H1 (cell line): ENCODE data around the gene TRMT61B. TPM values are rescaled to one million over a fixed set of nuclear protein-coding genes. Genes with fewer than 3 reads are reported as not detected.

ENCODE experiments used
- CTCF ChIA-PET: fragments of 300-600 bp; sonication (Branson Sonifier 250); formaldehyde crosslinking; loops from one replicate; lab custom pipeline; 2021; ENCODE audit not compliant: partially characterized antibody; lab: Charles Lee
- POLR2A ChIA-PET: fragments of 300-600 bp; sonication (Branson Sonifier 250); formaldehyde crosslinking; loops from one replicate; lab custom pipeline; 2021; ENCODE audit warnings: inconsistent platforms; ENCODE audit not compliant: partially characterized antibody; lab: Charles Lee
- DNase-seq, 2 experiments: peaks; one replicate each; pipeline versions ENCODE4 v3.0.0 to v3.0.0-alpha.2; 2010 to 2022; ENCODE audit warnings: low spot score in 2 of 2, low read depth in 1 of 2, mixed read lengths in 1 of 2
- FAIRE-seq: peaks from 2 replicates; lab custom pipeline; 2011; peaks lifted over from hg19 to GRCh38; lab: Jason Lieb, UNC
- H2AFZ ChIP-seq: 2 replicates; pipeline ENCODE4 v1.8.1; 2012; ENCODE audit warnings: low read length, inconsistent platforms
- H2AK5ac ChIP-seq: 2 replicates; pipeline ENCODE4 v1.6.1; 2013; ENCODE audit warnings: low read depth, low read length
- H2BK120ac ChIP-seq: replicated peaks from 2 replicates; pipeline ENCODE3; 2013; ENCODE audit warnings: low read depth, low read length, inconsistent platforms
- H2BK12ac ChIP-seq: 2 replicates; pipeline ENCODE4 v1.6.1; 2013; ENCODE audit warnings: low read depth, low read length
- H2BK15ac ChIP-seq: 2 replicates; pipeline ENCODE4 v1.6.1; 2013; ENCODE audit warnings: low read length
- H2BK20ac ChIP-seq: 2 replicates; pipeline ENCODE4 v1.6.1; 2013; ENCODE audit warnings: low read length
- H2BK5ac ChIP-seq: 2 replicates; pipeline ENCODE4 v1.6.1; 2013; ENCODE audit warnings: low read depth, low read length
- H3K14ac ChIP-seq: 2 replicates; pipeline ENCODE4 v1.6.1; 2013; ENCODE audit warnings: inconsistent platforms; ENCODE audit not compliant: insufficient read length
- H3K18ac ChIP-seq: 2 replicates; pipeline ENCODE4 v1.6.1; 2013; ENCODE audit warnings: low read length; ENCODE audit errors: extremely low read depth
- H3K23ac ChIP-seq: 2 replicates; pipeline ENCODE4 v1.6.1; 2013; ENCODE audit warnings: inconsistent platforms; ENCODE audit not compliant: insufficient read length
- H3K23me2 ChIP-seq: 2 replicates; pipeline ENCODE4 v1.6.1; 2013; ENCODE audit warnings: low read depth, low read length
- H3K27ac ChIP-seq: 2 replicates; pipeline ENCODE4 v1.6.1; 2011; ENCODE audit warnings: low read depth, low read length, inconsistent platforms
- H3K27me3 ChIP-seq, 4 experiments: replicated peaks in 1 of 4; 1 replicate in 1 of 4; 2 replicates in 3 of 4; pipeline versions ENCODE4 v1.6.1 to v1.8.1; 2011 to 2013; ENCODE audit warnings: low read length in 3 of 4, mild to moderate bottlenecking in 3 of 4, inconsistent platforms in 2 of 4, mixed read lengths in 2 of 4, moderate library complexity in 1 of 4; ENCODE audit not compliant: control insufficient read depth in 3 of 4, insufficient read depth in 3 of 4; ENCODE audit errors: extremely low read depth in 1 of 4
- H3K36me3 ChIP-seq, 4 experiments: 2 replicates each; pipeline versions ENCODE4 v1.6.1 to v1.8.1; 2011 to 2013; ENCODE audit warnings: mild to moderate bottlenecking in 4 of 4, low read length in 3 of 4, moderate library complexity in 2 of 4, control low read depth in 1 of 4, inconsistent platforms in 1 of 4; ENCODE audit not compliant: insufficient read depth in 4 of 4, control insufficient read depth in 2 of 4
- H3K4ac ChIP-seq: replicated peaks from 2 replicates; pipeline ENCODE3; 2013; ENCODE audit warnings: low read length, low read depth, mixed read lengths, inconsistent platforms; ENCODE audit not compliant: insufficient read length
- H3K4me1 ChIP-seq, 4 experiments: replicated peaks in 1 of 4; 1 replicate in 1 of 4; 2 replicates in 3 of 4; pipeline versions ENCODE4 v1.6.1 to v1.8.1; 2011 to 2013; ENCODE audit warnings: low read length in 3 of 4, inconsistent platforms in 2 of 4, mixed read lengths in 1 of 4; ENCODE audit not compliant: insufficient read depth in 4 of 4, control insufficient read depth in 3 of 4
- H3K4me2 ChIP-seq, 2 experiments: 2 replicates each; pipeline versions ENCODE4 v1.6.1 to v1.8.1; 2011 to 2013; ENCODE audit warnings: low read depth in 2 of 2, low read length in 2 of 2, control low read depth in 1 of 2, inconsistent platforms in 1 of 2, mild to moderate bottlenecking in 1 of 2; ENCODE audit not compliant: insufficient read depth in 1 of 2
- H3K4me3 ChIP-seq, 4 experiments: fragments of 200-600, 300-600 bp in 1 of 4; sonication (generic), shearing (Covaris generic), sonication (Bioruptor Twin) in 1 of 4; 2 replicates each; pipeline versions ENCODE4 v1.5.1 to v1.8.1; 2011 to 2016; ENCODE audit warnings: low read length in 4 of 4, low read depth in 3 of 4, control low read depth in 2 of 4, inconsistent platforms in 2 of 4, mild to moderate bottlenecking in 2 of 4, mixed read lengths in 1 of 4, moderate library complexity in 1 of 4; ENCODE audit not compliant: insufficient read depth in 2 of 4; ENCODE audit errors: extremely low read depth in 1 of 4
- H3K56ac ChIP-seq: replicated peaks from 2 replicates; pipeline ENCODE3; 2013; ENCODE audit warnings: low read depth, mild to moderate bottlenecking, mixed read lengths, low read length, inconsistent platforms; ENCODE audit not compliant: insufficient read length
- H3K79me1 ChIP-seq: 2 replicates; pipeline ENCODE4 v1.6.1; 2013; ENCODE audit warnings: low read depth, low read length, control low read depth
- H3K79me2 ChIP-seq, 2 experiments: 2 replicates each; pipeline versions ENCODE4 v1.6.1 to v1.8.1; 2012 to 2013; ENCODE audit warnings: low read length in 2 of 2, mild to moderate bottlenecking in 2 of 2, inconsistent platforms in 1 of 2; ENCODE audit not compliant: insufficient read depth in 2 of 2, control insufficient read depth in 1 of 2
- H3K9ac ChIP-seq, 4 experiments: replicated peaks in 1 of 4; 1 replicate in 1 of 4; 2 replicates in 3 of 4; pipeline versions ENCODE4 v1.6.1 to v1.8.1; 2011 to 2013; ENCODE audit warnings: low read depth in 3 of 4, low read length in 3 of 4, control low read depth in 2 of 4, mild to moderate bottlenecking in 2 of 4, moderate library complexity in 2 of 4, inconsistent platforms in 1 of 4; ENCODE audit errors: extremely low read depth in 1 of 4
- H3K9me3 ChIP-seq, 2 experiments: 2 replicates each; pipeline versions ENCODE4 v1.6.1 to v1.8.1; 2012 to 2013; ENCODE audit warnings: mild to moderate bottlenecking in 2 of 2, moderate library complexity in 2 of 2, control low read depth in 1 of 2, inconsistent platforms in 1 of 2, low read depth in 1 of 2, low read length in 1 of 2, mixed read lengths in 1 of 2; ENCODE audit not compliant: insufficient read depth in 2 of 2
- H4K20me1 ChIP-seq, 2 experiments: replicated peaks in 1 of 2; 2 replicates each; pipeline versions ENCODE3 to v1.8.1; 2011 to 2013; ENCODE audit warnings: inconsistent platforms in 2 of 2, low read length in 2 of 2, mild to moderate bottlenecking in 1 of 2; ENCODE audit not compliant: insufficient read depth in 2 of 2, control insufficient read depth in 1 of 2
- H4K5ac ChIP-seq: 2 replicates; pipeline ENCODE4 v1.6.1; 2013; ENCODE audit warnings: low read length, low read depth, mixed read lengths, inconsistent platforms; ENCODE audit not compliant: insufficient read length
- H4K8ac ChIP-seq: 2 replicates; pipeline ENCODE4 v1.8.0; 2013; ENCODE audit warnings: mild to moderate bottlenecking, moderate library complexity, low read length, inconsistent platforms; ENCODE audit not compliant: insufficient read depth; ENCODE audit errors: extremely low read depth
- H4K91ac ChIP-seq: replicated peaks from 2 replicates; pipeline ENCODE3; 2013; ENCODE audit warnings: low read length, mixed read lengths, inconsistent platforms; ENCODE audit not compliant: insufficient read length
- JUN ChIP-seq: IDR thresholded peaks from 2 replicates; pipeline ENCODE4 v1.6.1; 2011; ENCODE audit warnings: low read depth, mild to moderate bottlenecking, improper control_type of control experiment, low read length
- WGBS, 2 experiments: shearing (Covaris generic) in 1 of 2; methylation state at CpG; one replicate each; pipeline versions ENCODE4 v1.1.6 to v1.1.7; 2013 to 2015; ENCODE audit warnings: low lambda C conversion rate in 2 of 2, mixed read lengths in 2 of 2, inconsistent platforms in 1 of 2, low coverage in 1 of 2, missing lambda C conversion rate in 1 of 2; ENCODE audit not compliant: insufficient replicate concordance in 2 of 2, insufficient coverage in 1 of 2, insufficient read length in 1 of 2; ENCODE audit errors: extremely low coverage in 1 of 2, missing lambda C conversion rate in 1 of 2; 5-methylcytosine and 5-hydroxymethylcytosine counted together
- polyA plus RNA-seq, 7 experiments: library from polyadenylated mRNA; depleted of rRNA in 3 of 7; stranded (reverse) in 5 of 7; unstranded in 2 of 7; fragments of >200 nt in 5 of 7; fragments of 200-250 nt in 2 of 7; gene quantifications; 1 replicate in 5 of 7; 2 replicates in 1 of 7; 4 replicates in 1 of 7; pipeline versions ENCODE4 v1.2.1 to v1.2.3, GENCODE V29; 2011 to 2013; ENCODE audit warnings: missing spikeins in 2 of 7, mixed read lengths in 2 of 7
- total RNA-seq: library from RNA; stranded (reverse); fragmentation: NEBNext Ultra II Directional; extraction: Animal tissue kit (Norgen Biotek cat#: 25700); gene quantifications from 2 replicates; pipeline ENCODE4 v1.2.1, GENCODE V29; 2021

Gene TRMT61B
- total and polyA plus RNA-seq, 2 of the 8 experiments (the other 6 are each of a cell fraction or from before 2014, with no cell fraction given) = 10.4 to 27.8 TPM

- no peak overlapping the region for H3K4me2 ChIP-seq
- no peak overlapping the region for H3K9ac ChIP-seq
- H3K9me3 ChIP-seq = no peaks in the 10 kb centered on the region
- TF ChIP-seq JUN = no peak
- no peak overlapping the region for H3K4me3 ChIP-seq
- no peak overlapping the region for H3K56ac ChIP-seq
- WGBS, 2 experiments = 100% methylated on average over 1 of the region's 1 CpG; no CpG with 5 or more reads in 1 of the 2 experiments
- ChIA-PET CTCF (no interaction called here), POLR2A (no interaction called here)
- no peak overlapping the region for H4K91ac ChIP-seq
- no peaks in the 10 kb centered on the region for H3K36me3 ChIP-seq
- no peaks in the 10 kb centered on the region; a peak in 1 of 7 replicates for H3K27me3 ChIP-seq
- H2BK20ac ChIP-seq = no peak overlapping the region
- no peak for DNase-seq
- H3K4me1 ChIP-seq = no peaks in the 10 kb centered on the region
- no peak overlapping the region for H4K5ac ChIP-seq
- H3K18ac ChIP-seq = no peak overlapping the region
- H3K23ac ChIP-seq = no peak overlapping the region
- H3K23me2 ChIP-seq = no peaks in the 10 kb centered on the region
- no peak overlapping the region for H2BK120ac ChIP-seq
- H2AK5ac ChIP-seq = no peak overlapping the region
- no peaks in the 10 kb centered on the region for H4K20me1 ChIP-seq
- H2BK5ac ChIP-seq = no peak overlapping the region
- no peak overlapping the region for H2BK15ac ChIP-seq
- no peaks in the 10 kb centered on the region for H3K79me2 ChIP-seq
- H3K79me1 ChIP-seq = no peaks in the 10 kb centered on the region
- no peak overlapping the region for H3K27ac ChIP-seq
- H3K14ac ChIP-seq = no peak overlapping the region
- no peak for FAIRE-seq
- no peak overlapping the region for H2AFZ ChIP-seq
- H4K8ac ChIP-seq = no peak overlapping the region
- no peak overlapping the region for H3K4ac ChIP-seq
- no peak overlapping the region for H2BK12ac ChIP-seq
Observed at GRCh38 chr2:28880193-28880592, 10.1 kb upstream of the TRMT61B start.
